DMS53 (cell line): ENCODE results near the gene NEDD4.
"Not testable (repeated sequence)": the region's sequence is repeated elsewhere in the genome, so short reads cannot be mapped to it uniquely, and the experiment has no call there.

Experiments used
- DNase-seq: peaks from one replicate; lab custom pipeline; 2025; lab: John Stamatoyannopoulos, UW

The NEDD4 gene

DNA sequence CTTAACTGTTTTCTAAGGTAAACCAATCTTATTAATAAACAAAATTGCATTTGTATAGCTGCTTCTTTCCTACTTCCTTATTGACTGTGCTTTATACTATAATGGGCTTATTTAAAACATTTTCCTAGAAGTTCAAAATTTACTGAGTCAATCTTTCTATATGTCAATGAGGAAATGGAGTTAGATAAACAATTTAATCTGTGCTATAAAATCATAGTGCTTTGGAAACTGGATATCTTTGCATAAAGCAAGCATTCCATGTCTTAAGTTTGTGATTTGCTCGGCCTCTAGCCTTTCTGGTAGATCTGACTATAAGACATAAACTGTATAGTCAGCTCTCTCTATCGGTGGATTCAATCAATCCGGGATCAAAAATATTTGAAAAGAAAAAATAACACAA lies 99.6 kb downstream of the NEDD4 start:
- no peak for DNase-seq

DNA sequence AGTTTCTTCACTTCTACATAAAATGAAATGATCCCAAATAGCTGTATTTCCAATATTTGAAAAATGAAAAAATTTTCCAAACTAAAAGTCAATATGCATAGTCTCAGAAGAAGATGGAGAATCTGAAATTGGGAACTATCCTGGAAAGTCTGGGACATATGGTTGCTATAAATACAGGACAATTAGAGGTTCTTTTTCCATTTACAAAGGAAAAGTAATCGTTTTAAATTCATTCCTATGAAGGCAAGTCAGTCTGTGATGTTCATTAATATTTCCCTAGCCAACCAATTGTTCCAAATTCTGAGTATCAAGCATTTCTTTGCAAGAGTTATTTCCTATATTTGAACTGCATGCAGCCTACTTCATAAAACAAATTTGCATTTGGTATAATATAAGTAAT lies 102.2 kb downstream of the NEDD4 start:
- no peak for DNase-seq

- DNase-seq: no peak
These were observed 109.2 kb downstream of the NEDD4 start for GRCh38 chr15:55884223-55884622.

- DNase-seq: no peak
These were observed 114.2 kb downstream of the NEDD4 start for GRCh38 chr15:55879181-55879580.

GRCh38 chr15:55873024-55873720 lies 120.2 kb downstream of the NEDD4 start:
- DNase-seq: no peak

DNA sequence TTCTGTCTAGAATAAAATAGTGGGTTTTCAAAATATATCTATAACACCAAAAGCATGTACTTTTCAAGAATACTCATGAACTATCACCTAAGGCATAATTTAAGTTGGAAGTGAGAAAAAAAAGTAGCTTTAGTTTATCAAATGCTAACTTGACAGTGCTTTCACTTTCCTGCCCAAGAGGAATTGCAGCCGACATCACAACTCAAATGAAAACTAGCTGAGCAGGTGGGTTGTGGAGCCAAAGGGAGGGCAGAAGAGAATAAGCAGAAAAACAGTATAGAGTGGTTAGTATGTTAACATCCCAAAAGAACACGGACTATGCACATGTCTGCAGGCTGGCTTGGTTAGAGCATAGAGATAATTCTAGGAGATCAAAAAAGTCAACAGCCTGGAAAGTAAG lies 120.9 kb downstream of the NEDD4 start:
- DNase-seq: no peak

- DNase-seq: no peak
These were observed 123.8 kb downstream of the NEDD4 start for GRCh38 chr15:55869660-55870059.

- peak; percentile 42 for DNase-seq
These were observed 124.7 kb downstream of the NEDD4 start for GRCh38 chr15:55868707-55869106.

DNA sequence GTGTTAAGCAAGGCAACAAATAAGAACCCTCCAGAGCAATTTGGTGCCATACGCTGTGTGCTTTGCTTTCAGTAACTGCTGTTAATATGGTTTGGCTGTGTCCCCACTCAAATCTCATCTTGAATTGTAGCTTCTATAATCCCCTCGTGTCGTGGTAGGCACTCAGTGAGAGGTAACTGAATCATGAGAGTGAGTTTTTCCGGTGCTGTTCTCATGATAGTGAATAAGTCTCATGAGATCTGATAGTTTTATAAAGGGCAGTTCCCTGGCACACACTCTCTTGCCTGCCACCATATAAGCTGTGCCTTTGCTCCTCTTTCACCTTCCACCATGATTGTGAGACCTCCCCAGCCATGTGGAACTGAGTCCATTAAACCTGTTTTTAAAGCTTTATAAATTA lies 125.1 kb downstream of the NEDD4 start:
- not testable (repeated sequence) for DNase-seq

DNA sequence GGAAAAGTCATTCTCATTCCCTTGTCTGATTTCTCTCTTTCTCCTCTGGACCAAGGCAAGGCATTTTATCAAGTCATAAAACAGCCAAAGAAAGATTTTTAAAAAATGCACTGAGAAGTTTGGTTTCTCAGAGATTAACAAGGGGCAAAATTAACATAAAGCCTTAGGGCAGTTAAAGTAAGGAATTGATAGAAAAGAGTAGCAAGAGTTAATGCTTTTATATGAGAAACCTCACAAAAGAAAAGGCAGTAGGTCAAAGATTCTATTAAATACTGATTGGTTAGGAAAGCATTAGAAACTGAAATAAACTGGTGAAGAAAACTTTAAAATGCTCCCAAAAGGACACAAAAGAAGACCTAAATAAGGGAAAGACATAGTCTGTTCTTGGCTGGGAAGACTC lies 129.5 kb downstream of the NEDD4 start:
- no peak for DNase-seq

GRCh38 chr15:55861115-55861514 lies 132.3 kb downstream of the NEDD4 start:
- no peak for DNase-seq

GRCh38 chr15:55860468-55860867 lies 132.9 kb downstream of the NEDD4 start:
- no peak for DNase-seq

- DNase-seq: no peak
These were observed 133.7 kb downstream of the NEDD4 start for GRCh38 chr15:55859681-55860080.

- no peak for DNase-seq
These were observed 134.8 kb downstream of the NEDD4 start for GRCh38 chr15:55858661-55859060.

DNA sequence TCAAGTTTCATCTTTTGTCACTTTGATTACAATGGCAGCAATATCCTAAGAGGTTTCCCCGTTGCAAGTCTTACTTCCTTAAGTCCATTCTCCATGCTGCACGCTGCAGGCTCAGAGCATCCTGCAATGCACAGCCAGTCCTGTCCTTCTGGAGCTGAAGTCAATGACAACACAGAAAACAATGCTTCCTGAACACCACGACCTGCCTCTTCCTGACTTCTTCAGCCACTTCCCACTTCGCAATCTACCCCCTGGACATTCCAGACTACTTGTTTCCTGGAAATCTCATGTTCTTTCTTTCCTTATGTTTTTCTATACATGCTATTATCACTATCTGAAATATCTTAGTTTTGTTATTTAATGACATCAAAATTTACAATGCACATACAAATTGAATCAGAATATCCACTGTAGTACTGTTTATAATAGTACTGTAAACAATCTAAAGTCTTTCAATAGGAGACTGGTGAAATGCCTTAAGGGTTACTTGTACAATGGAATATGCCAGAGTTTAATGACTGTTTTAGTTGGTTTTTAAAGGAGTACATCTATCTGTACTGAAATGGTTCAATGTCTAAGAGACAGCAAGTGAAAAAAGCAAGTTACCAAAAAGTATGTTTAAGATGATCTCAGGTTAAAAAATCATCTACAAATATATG lies 136.8 kb downstream of the NEDD4 start:
- DNase-seq: no peak

DNA sequence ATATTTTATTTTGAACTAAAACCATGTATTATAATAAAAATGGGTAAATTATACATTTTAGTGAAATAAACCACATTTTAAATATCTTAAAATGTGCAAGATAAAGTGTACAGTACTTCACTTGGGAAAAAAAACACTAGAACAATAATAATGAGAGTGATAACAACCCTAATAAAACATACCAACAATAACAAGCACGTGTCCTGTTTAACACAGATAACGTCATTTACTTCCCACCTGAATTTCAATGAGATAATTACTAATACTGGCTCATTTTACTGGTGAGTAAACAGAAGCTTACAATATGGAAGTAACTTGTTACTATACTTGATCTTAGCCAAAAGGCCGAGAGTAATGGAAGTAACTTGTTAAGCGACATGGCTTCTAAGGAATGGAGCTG lies 140.3 kb downstream of the NEDD4 start:
- no peak for DNase-seq

DNA sequence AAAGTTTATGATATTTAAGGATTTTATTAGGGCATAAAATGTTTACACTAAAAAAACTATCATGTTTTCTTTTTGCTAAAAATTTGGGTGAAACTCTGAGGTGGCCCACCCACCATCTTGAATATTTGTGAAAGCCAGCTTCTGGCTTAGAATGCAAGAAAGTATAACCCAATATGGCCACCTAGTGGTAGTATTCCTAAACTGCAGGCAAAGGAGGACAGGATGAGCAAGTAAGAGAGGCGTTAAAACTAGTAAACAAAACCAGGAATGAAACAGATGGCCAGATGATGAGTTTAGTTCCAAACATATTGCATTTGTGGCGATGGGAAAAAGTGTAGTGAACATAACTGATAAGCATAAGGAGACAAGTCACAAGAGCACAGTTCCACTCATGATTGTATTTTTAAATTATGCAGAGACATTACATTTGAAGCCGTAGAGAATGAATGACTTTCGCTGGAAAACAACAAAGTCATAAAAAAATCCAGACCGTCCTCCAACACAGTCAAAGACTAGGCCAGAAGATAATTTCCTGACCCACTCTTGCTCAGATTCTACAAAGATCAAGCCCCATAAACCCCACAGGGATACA lies 147.2 kb downstream of the NEDD4 start:
- peak; percentile 78 for DNase-seq

- DNase-seq: not testable (repeated sequence)
These were observed 150.5 kb downstream of the NEDD4 start for GRCh38 chr15:55842897-55843296.

GRCh38 chr15:55835866-55836265 lies 157.5 kb downstream of the NEDD4 start:
- no peak for DNase-seq

- no peak for DNase-seq
These were observed 159.1 kb downstream of the NEDD4 start for GRCh38 chr15:55834331-55834730.

- DNase-seq: no peak
These were observed 163.6 kb downstream of the NEDD4 start for GRCh38 chr15:55829826-55830225.

GRCh38 chr15:55827955-55828354 lies 165.5 kb downstream of the NEDD4 start:
- no peak for DNase-seq

DNA sequence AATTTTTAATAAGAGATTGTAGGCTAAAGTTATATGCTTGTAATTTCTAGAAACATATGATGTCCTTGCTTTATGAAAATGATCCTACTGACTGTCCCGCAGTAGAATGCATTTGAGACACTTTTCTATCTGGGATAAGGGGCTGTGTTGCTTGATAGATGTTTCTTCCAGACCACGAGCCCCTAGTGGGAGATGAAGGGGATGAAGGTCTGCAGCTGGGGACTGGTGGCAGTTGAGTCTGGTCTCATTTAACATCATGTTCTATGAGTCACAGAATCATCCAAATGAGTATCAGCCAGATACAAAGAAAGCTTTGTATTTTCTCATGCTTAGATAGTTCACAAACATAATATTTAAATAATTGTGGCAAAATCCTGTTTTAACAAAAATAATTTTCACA lies 166.2 kb downstream of the NEDD4 start:
- DNase-seq: no peak
